Measurements from ENCODE around the gene SFSWAP. TPM values are rescaled to one million over a fixed set of nuclear protein-coding genes. Genes with fewer than 3 reads are reported as not detected.

Gene SFSWAP
- total RNA-seq, 1 experiment from 2014 or later, result 68.8 TPM

GRCh38 chr12:131735153-131735456 lies 24.2 kb downstream of the SFSWAP start:
- no TSS peak for BruUV-seq (replicated peaks)
- no peak for TF ChIP-seq CTCF (IDR thresholded peaks at IDR 0.05; ENCODE audit: unreplicated experiment)
- intact Hi-C loops (cut with micrococcal nuclease), result no loop called here

DNA sequence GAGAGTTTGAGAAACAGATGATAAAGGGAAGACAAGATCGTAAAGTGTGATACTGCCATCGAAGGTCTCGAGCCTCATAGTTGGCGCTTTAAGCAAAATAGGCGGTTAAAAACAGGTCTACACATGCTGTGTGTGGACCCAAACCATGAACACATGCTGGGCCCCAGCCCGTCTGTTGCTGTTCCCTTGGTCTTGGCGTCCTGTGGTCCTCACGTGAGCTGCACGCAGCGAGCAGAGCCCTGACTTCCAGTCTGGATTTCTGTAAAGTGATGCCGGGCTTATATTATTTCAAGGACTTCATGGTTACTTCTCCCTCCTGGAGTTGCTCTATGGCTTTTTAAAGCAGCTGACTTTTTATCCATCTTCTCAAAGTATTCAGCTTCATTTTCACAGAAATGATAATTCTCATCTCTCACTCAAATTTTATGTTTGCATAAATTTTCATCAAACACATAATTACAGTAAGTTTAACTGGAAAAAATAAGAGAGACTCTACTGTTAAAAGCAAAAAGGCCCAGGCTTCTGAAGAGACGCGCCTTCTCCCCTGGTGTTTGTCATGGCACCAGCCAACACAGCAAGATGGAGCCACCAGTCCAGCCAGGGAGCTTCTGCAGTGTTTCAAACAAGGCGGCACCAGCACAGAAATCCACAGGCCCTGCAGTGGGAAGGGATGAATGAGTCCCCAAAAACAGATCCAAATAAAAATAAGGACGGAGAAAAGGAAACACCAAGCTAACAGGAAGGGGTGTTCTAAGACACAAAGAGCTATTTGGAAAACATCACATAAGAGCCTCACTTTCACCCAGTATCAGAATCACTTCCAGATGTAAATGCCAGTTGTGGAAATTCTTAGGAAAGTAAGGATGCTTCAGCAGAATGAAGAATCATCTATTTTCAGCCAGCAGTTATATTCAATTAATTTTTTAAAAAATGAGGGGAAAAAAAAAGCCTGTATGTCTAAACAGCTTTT lies 24.9 kb downstream of the SFSWAP start:
- BruUV-seq (replicated peaks), result no TSS peak
- POLR2A ChIA-PET, result interaction anchor here (0.9 to 2.4 kb wide), 5 partner anchors 10 to 27 kb away, joined by 3 to 15 read pairs (median 3); no protein-coding TSS in a partner anchor
- H3K4me1 Mint-ChIP-seq (ENCODE audit: insufficient read depth, unreplicated experiment), result peaks cover 10% of the 10 kb centered on the region

More at GRCh38 chr12:131735153-131735456, 24.2 kb downstream of the SFSWAP start:
- Mint-ChIP-seq H3K4me1 (ENCODE audit: insufficient read depth, unreplicated experiment) (peaks cover 10% of the 10 kb centered on the region), H3K36me3 (ENCODE audit: insufficient read depth, unreplicated experiment) (peaks cover 71% of the 10 kb centered on the region), H3K27me3 (ENCODE audit: insufficient read depth, unreplicated experiment) (no peaks in the 10 kb centered on the region), H3K4me3 (ENCODE audit: unreplicated experiment) (no peak overlapping the region), H3K9me3 (ENCODE audit: unreplicated experiment) (no peaks in the 10 kb centered on the region), H3K27ac (ENCODE audit: low read depth, unreplicated experiment) (no peak overlapping the region)
- DNase-seq (ENCODE audit: unreplicated experiment), result no peak
- POLR2A ChIA-PET, result interaction anchor here (1.4 to 2.0 kb wide), 2 partner anchors 9 to 26 kb away, joined by 3 to 6 read pairs; no protein-coding TSS in a partner anchor
- CTCF ChIA-PET, result interaction anchor here (0.6 to 0.7 kb wide), 2 partner anchors 280 to 601 kb away, joined by 3 to 4 read pairs; no protein-coding TSS in a partner anchor

DNA sequence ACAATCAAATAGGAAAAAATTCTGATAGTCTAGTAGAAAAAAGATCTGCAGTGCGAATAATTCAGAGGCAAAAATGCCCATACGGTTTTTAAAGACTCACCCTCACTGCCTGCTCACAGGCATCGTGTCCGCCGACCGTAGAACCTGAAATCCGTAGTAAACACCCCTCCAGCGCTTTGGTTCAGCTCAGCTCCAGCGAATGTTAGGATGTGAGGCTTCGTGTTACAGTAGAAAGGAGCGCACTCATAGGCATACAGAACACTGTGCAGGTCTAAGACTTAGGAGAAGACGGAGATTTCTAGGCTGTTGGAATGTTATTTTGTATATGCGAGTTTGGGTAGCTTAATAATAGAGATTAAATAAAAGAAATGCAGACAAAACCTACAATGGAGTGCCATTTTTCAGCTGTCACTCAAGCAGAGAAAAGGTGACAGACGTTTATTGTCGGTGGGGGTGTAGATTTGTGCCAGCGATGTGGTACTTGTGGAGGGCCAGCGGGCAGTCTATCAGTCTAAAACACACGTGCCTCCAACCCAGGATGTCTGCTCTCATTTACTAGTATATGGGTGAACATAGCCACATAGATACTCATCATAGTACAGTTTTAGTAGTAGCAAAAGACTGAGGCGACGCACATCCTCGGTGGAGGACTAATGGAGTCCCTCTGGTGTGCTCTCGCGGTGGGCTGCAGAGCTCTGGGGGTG lies 25.7 kb downstream of the SFSWAP start:
- TF ChIP-seq CTCF (IDR thresholded peaks at IDR 0.05; ENCODE audit: unreplicated experiment), result no peak
- CTCF ChIA-PET, result interaction anchor here (0.7 to 2.6 kb wide), 3 partner anchors 19 to 632 kb away, joined by 3 to 6 read pairs (median 3); partner anchors contain the start of gene EP400
- POLR2A ChIA-PET, result interaction anchor here (0.9 to 3.1 kb wide), 8 partner anchors 11 to 39 kb away, joined by 3 to 15 read pairs (median 4); partner anchors contain the start of gene SFSWAP
- Mint-ChIP-seq H3K9me3 (ENCODE audit: unreplicated experiment) (no peaks in the 10 kb centered on the region), H3K27ac (ENCODE audit: low read depth, unreplicated experiment) (peak overlapping the region; percentile 65), H3K4me1 (ENCODE audit: insufficient read depth, unreplicated experiment) (peaks cover 10% of the 10 kb centered on the region), H3K27me3 (ENCODE audit: insufficient read depth, unreplicated experiment) (no peaks in the 10 kb centered on the region), H3K36me3 (ENCODE audit: insufficient read depth, unreplicated experiment) (peaks cover 71% of the 10 kb centered on the region), H3K4me3 (ENCODE audit: unreplicated experiment) (peak overlapping the region; percentile 61)
- BruUV-seq (replicated peaks), result no TSS peak
- DNase-seq (ENCODE audit: unreplicated experiment), result no peak
- intact Hi-C loops (cut with micrococcal nuclease), result no loop called here

More for the DNA sequence above, 24.9 kb downstream of the SFSWAP start:
- CTCF ChIA-PET, result interaction anchor here (0.7 to 2.6 kb wide), 3 partner anchors 19 to 631 kb away, joined by 3 to 6 read pairs (median 3); no protein-coding TSS in a partner anchor
- H3K4me3 Mint-ChIP-seq (ENCODE audit: unreplicated experiment), result no peak overlapping the region
- no peaks in the 10 kb centered on the region for H3K9me3 Mint-ChIP-seq (ENCODE audit: unreplicated experiment)
- H3K27ac Mint-ChIP-seq (ENCODE audit: low read depth, unreplicated experiment), result peak overlapping the region; percentile 20
- no peak for TF ChIP-seq CTCF (IDR thresholded peaks at IDR 0.05; ENCODE audit: unreplicated experiment)
- H3K27me3 Mint-ChIP-seq (ENCODE audit: insufficient read depth, unreplicated experiment), result no peaks in the 10 kb centered on the region
- no peak for DNase-seq (ENCODE audit: unreplicated experiment)
- peaks cover 71% of the 10 kb centered on the region for H3K36me3 Mint-ChIP-seq (ENCODE audit: insufficient read depth, unreplicated experiment)
- intact Hi-C loops (cut with micrococcal nuclease), result no loop called here

All from MCF 10A (cell line).